Activated CD8-positive, alpha-beta T cell treated with anti-CD3 and anti-CD28 coated beads for 36 hours (primary cell): ENCODE results near the gene CEP128. TPM values are rescaled to one million over a fixed set of nuclear protein-coding genes. Genes with fewer than 3 reads are reported as not detected.

Source experiments
- ATAC-seq: fragments of 200-7000 bp; cut with Tn5 transposase; one replicate; pipeline ENCODE4 v1.10.0; 2021; ENCODE audit warnings: mild to moderate bottlenecking, moderate library complexity
- CTCF ChIA-PET: fragments of 350-600 bp; sonication (Branson Sonifier 250); formaldehyde crosslinking; loops from one replicate; lab custom pipeline; 2021; ENCODE audit warnings: antibody characterized with exemption; lab: Charles Lee
- POLR2A ChIA-PET: fragments of 350-600 bp; sonication (Branson Sonifier 250); formaldehyde crosslinking; loops from one replicate; lab custom pipeline; 2021; ENCODE audit warnings: antibody characterized with exemption; lab: Charles Lee
- DNase-seq: peaks from one replicate; pipeline ENCODE4 v3.0.0-alpha.2; 2020
- H3K27ac Mint-ChIP-seq: one replicate; pipeline ENCODE4 v1.8.0; 2021; ENCODE audit warnings: mild to moderate bottlenecking, mixed read lengths
- H3K27me3 Mint-ChIP-seq: one replicate; pipeline ENCODE4 v1.8.0; 2021; ENCODE audit warnings: mixed read lengths
- H3K36me3 Mint-ChIP-seq: one replicate; pipeline ENCODE4 v1.8.0; 2021; ENCODE audit warnings: low read depth, mixed read lengths
- H3K4me1 Mint-ChIP-seq: one replicate; pipeline ENCODE4 v1.8.0; 2021; ENCODE audit warnings: low read depth, mixed read lengths
- H3K4me3 Mint-ChIP-seq: one replicate; pipeline ENCODE4 v1.8.0; 2021; ENCODE audit warnings: mild to moderate bottlenecking, moderate library complexity, mixed read lengths
- H3K9me3 Mint-ChIP-seq: one replicate; pipeline ENCODE4 v1.8.0; 2021; ENCODE audit warnings: mixed read lengths
- intact Hi-C: fragments of 100-400 bp; cut with micrococcal nuclease; formaldehyde crosslinking; loops from one replicate; pipeline ENCODE4 v1.10.0; 2022
- total RNA-seq, 2 experiments: library from RNA; stranded (reverse); gene quantifications; one replicate each; pipeline ENCODE4 v1.2.3, GENCODE V29; 2021
- TF ChIP-seq, protein P1 (sequence below): fragments of 200-600 bp; IDR thresholded peaks from one replicate; pipeline ENCODE4 v1.8.0; 2022; ENCODE audit warnings: antibody characterized with exemption, mild to moderate bottlenecking

The CEP128 gene
- total RNA-seq, 2 experiments from 2014 or later = 21.6 to 22.5 TPM

DNA sequence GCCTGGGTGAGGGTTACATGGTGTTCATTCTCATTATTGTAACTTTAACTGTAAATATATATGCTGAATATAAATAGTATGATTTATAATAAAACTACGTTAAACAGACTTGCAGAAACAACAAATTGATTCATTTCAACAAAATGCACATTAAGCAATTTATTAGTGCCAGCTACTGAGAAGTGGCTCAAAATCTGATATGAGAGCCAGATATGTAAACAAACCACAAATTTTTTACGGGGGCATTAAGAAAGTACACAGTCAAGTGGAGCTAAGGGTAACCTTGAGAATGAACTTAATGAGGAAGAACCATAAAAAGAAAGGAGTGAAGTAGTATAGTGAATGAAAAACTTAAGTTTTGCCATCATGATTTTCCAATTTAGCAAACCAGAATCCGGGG lies 40.3 kb downstream of the CEP128 start:
- Mint-ChIP-seq H3K9me3 (no peaks in the 10 kb centered on the region), H3K4me1 (no peaks in the 10 kb centered on the region), H3K4me3 (no peak overlapping the region), H3K27ac (no peak overlapping the region), H3K36me3 (peaks cover 30% of the 10 kb centered on the region), H3K27me3 (no peaks in the 10 kb centered on the region)
- ChIA-PET POLR2A (no interaction called here), CTCF (no interaction called here)
- DNase-seq (no peak), ATAC-seq (no peak)
- intact Hi-C loops = no loop called here
- TF ChIP-seq, protein P1, sequence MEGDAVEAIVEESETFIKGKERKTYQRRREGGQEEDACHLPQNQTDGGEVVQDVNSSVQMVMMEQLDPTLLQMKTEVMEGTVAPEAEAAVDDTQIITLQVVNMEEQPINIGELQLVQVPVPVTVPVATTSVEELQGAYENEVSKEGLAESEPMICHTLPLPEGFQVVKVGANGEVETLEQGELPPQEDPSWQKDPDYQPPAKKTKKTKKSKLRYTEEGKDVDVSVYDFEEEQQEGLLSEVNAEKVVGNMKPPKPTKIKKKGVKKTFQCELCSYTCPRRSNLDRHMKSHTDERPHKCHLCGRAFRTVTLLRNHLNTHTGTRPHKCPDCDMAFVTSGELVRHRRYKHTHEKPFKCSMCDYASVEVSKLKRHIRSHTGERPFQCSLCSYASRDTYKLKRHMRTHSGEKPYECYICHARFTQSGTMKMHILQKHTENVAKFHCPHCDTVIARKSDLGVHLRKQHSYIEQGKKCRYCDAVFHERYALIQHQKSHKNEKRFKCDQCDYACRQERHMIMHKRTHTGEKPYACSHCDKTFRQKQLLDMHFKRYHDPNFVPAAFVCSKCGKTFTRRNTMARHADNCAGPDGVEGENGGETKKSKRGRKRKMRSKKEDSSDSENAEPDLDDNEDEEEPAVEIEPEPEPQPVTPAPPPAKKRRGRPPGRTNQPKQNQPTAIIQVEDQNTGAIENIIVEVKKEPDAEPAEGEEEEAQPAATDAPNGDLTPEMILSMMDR = no peak

- no peaks in the 10 kb centered on the region for H3K4me1 Mint-ChIP-seq
- H3K9me3 Mint-ChIP-seq = peaks cover 14% of the 10 kb centered on the region
- CTCF ChIA-PET = interaction anchor here (1.9 kb wide), 1 partner anchor 9 kb away, joined by 4 read pairs; no protein-coding TSS in a partner anchor
- POLR2A ChIA-PET = no interaction called here
- H3K27ac Mint-ChIP-seq = no peak overlapping the region
- intact Hi-C loops = no loop called here
- H3K36me3 Mint-ChIP-seq = peaks cover 20% of the 10 kb centered on the region
- TF ChIP-seq, protein P1 = no peak
- DNase-seq = no peak
- no peak for ATAC-seq
- H3K4me3 Mint-ChIP-seq = no peak overlapping the region
- no peaks in the 10 kb centered on the region for H3K27me3 Mint-ChIP-seq
Observed at GRCh38 chr14:80872645-80873044, 68.9 kb downstream of the CEP128 start.

DNA sequence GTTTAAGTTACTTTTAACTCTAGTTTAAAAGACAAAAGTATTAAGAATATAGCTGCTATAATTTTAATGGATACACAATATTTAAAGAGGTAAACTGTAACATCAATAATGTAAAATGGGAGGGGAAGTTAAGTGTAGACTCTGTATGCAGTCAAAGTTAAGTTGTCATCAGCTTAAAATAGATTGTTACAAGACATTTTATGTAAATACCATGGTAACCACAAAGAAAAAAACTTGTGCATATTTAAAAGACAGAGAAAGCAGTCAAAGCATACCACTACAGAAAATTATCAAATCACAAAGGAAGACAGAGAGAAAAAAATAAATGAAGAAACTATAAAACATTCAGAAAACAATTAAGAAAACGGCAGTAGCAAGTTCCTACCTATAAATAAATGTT lies 73.3 kb downstream of the CEP128 start:
- DNase-seq (no peak), ATAC-seq (no peak)
- H3K36me3 Mint-ChIP-seq = peaks cover 17% of the 10 kb centered on the region
- ChIA-PET POLR2A (no interaction called here), CTCF (interaction anchor here (1.6 kb wide), 1 partner anchor 87 kb away, joined by 3 read pairs; the partner anchor contains the start of gene TSHR)
- intact Hi-C loops = no loop called here
- H3K27ac Mint-ChIP-seq = no peak overlapping the region
- TF ChIP-seq, protein P1 = no peak
- H3K27me3 Mint-ChIP-seq = no peaks in the 10 kb centered on the region
- H3K9me3 Mint-ChIP-seq = peaks cover 20% of the 10 kb centered on the region
- H3K4me3 Mint-ChIP-seq = no peak overlapping the region
- H3K4me1 Mint-ChIP-seq = no peaks in the 10 kb centered on the region

GRCh38 chr14:80867798-80868197 lies 73.7 kb downstream of the CEP128 start:
- H3K27ac Mint-ChIP-seq = no peak overlapping the region
- TF ChIP-seq, protein P1 = no peak
- peaks cover 20% of the 10 kb centered on the region for H3K9me3 Mint-ChIP-seq
- no peaks in the 10 kb centered on the region for H3K4me1 Mint-ChIP-seq
- POLR2A ChIA-PET = no interaction called here
- no peaks in the 10 kb centered on the region for H3K27me3 Mint-ChIP-seq
- CTCF ChIA-PET = interaction anchor here (1.6 kb wide), 1 partner anchor 88 kb away, joined by 3 read pairs; the partner anchor contains the start of gene TSHR
- peaks cover 17% of the 10 kb centered on the region for H3K36me3 Mint-ChIP-seq
- no peak overlapping the region for H3K4me3 Mint-ChIP-seq
- intact Hi-C loops = no loop called here
- DNase-seq (no peak), ATAC-seq (no peak)

GRCh38 chr14:80867091-80867490 lies 74.4 kb downstream of the CEP128 start:
- ChIA-PET CTCF (interaction anchor here (1.6 kb wide), 1 partner anchor 89 kb away, joined by 3 read pairs; the partner anchor contains the start of gene TSHR), POLR2A (no interaction called here)
- TF ChIP-seq, protein P1 = no peak
- DNase-seq (no peak), ATAC-seq (no peak)
- H3K4me1 Mint-ChIP-seq = no peaks in the 10 kb centered on the region
- peaks cover 15% of the 10 kb centered on the region for H3K36me3 Mint-ChIP-seq
- intact Hi-C loops = no loop called here
- H3K9me3 Mint-ChIP-seq = peaks cover 20% of the 10 kb centered on the region
- H3K27ac Mint-ChIP-seq = no peak overlapping the region
- no peaks in the 10 kb centered on the region for H3K27me3 Mint-ChIP-seq
- no peak overlapping the region for H3K4me3 Mint-ChIP-seq
